Suprapubic skin (tissue), 3 donors: ENCODE data around the gene ZMAT5.

Source experiments
- EP300 ChIP-seq: sonication (generic); formaldehyde crosslinking; IDR thresholded peaks from one replicate; pipeline ENCODE4 v1.6.1; 2017; ENCODE audit warnings: antibody characterized with exemption
- POLR2A ChIP-seq, 2 donors: fragments of 450-650 bp; IDR thresholded peaks; one replicate each; pipeline ENCODE4 v1.6.1; 2017; ENCODE audit warnings: antibody characterized with exemption in 2 of 2, mild to moderate bottlenecking in 2 of 2, moderate library complexity in 2 of 2
- TF ChIP-seq, protein P1 (sequence below), 2 donors: fragments of 200-600 bp in 1 of 2; fragments of 450-650 bp in 1 of 2; sonication (generic) in 1 of 2; IDR thresholded peaks; one replicate each; pipeline ENCODE4 v1.5.1; 2016 to 2019; ENCODE audit warnings: antibody characterized with exemption in 2 of 2, mild to moderate bottlenecking in 1 of 2, moderate library complexity in 1 of 2

DNA sequence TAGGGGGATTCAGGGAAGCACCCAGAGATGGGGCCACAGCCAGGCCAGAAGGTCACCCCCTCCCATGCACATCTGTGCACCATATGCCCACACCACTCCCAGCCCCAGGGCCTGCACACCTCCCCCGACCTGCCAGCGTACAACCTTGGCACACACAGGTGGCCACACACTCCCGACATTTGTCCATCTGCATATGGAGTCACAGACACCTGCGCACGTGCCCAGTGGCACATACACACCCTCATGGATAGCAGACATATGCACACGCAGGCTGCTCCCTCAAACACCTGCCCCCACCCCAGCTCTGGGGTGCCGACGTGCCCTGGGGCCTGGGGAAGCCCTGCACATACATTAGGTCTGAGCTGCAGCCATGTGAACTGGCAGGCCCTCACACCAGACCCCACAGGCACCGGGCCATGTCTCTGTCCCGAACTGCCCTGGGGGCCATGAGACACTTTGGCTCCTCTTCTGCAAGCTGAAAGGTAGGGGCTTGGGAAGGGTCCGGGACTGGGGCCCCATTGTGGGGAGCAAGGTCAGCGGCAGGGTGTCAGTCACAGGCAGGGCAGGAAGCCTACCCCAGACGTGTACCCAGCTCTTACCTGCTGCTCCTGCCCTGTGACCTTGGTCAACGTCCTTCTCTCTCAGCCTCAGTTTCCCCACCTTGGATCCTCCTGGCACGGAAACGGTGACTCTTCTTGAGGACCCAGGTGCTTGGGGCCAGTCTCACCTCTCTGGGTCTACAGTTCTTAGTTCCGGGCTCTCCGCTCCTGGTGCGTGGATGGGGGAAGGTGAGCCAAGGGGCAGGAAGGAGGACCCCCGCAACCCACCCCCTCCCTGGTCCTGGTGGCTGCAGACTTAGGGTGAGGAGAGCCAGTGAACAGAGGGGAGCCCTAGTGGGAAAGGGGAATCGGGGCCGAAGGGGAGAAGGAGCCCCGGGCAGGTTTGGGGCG lies 47.6 kb downstream of the ZMAT5 start:
- TF ChIP-seq POLR2A (IDR thresholded peaks at IDR 0.05) (no peak), EP300 (no peak)
- TF ChIP-seq, protein P1, sequence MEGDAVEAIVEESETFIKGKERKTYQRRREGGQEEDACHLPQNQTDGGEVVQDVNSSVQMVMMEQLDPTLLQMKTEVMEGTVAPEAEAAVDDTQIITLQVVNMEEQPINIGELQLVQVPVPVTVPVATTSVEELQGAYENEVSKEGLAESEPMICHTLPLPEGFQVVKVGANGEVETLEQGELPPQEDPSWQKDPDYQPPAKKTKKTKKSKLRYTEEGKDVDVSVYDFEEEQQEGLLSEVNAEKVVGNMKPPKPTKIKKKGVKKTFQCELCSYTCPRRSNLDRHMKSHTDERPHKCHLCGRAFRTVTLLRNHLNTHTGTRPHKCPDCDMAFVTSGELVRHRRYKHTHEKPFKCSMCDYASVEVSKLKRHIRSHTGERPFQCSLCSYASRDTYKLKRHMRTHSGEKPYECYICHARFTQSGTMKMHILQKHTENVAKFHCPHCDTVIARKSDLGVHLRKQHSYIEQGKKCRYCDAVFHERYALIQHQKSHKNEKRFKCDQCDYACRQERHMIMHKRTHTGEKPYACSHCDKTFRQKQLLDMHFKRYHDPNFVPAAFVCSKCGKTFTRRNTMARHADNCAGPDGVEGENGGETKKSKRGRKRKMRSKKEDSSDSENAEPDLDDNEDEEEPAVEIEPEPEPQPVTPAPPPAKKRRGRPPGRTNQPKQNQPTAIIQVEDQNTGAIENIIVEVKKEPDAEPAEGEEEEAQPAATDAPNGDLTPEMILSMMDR (IDR thresholded peaks at IDR 0.05), result no peak
